GM12873 (cell line): ENCODE results near the gene TCF25.

Experiments
- TF ChIP-seq, protein P1 (sequence below): IDR thresholded peaks from 2 replicates; pipeline ENCODE4 v1.5.1; 2012; ENCODE audit warnings: low read depth, mild to moderate bottlenecking, moderate library complexity, low read length, control low read depth; ENCODE audit not compliant: insufficient read depth; ENCODE audit errors: missing control alignments

The TCF25 gene

DNA sequence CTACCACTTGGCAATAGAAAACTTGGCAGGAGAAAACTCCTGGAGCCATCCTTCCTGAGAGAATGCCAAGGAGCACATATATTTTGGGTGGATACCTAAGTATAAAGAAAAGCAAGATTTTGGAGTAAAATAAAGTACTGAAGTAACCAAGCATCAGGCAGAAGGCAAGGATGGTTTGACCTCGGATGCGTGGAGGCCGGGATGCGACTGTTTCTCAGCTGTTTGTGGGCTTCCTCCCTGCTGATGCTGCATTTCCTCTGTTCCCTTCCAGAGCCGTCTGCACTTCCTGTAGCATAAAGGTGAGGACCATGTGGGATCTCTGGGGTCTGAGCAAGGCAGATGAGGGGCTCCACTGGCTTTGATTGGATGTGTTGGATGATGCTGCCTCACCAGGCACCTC is 5.5 kb upstream of the TCF25 start:
- TF ChIP-seq, protein P1, sequence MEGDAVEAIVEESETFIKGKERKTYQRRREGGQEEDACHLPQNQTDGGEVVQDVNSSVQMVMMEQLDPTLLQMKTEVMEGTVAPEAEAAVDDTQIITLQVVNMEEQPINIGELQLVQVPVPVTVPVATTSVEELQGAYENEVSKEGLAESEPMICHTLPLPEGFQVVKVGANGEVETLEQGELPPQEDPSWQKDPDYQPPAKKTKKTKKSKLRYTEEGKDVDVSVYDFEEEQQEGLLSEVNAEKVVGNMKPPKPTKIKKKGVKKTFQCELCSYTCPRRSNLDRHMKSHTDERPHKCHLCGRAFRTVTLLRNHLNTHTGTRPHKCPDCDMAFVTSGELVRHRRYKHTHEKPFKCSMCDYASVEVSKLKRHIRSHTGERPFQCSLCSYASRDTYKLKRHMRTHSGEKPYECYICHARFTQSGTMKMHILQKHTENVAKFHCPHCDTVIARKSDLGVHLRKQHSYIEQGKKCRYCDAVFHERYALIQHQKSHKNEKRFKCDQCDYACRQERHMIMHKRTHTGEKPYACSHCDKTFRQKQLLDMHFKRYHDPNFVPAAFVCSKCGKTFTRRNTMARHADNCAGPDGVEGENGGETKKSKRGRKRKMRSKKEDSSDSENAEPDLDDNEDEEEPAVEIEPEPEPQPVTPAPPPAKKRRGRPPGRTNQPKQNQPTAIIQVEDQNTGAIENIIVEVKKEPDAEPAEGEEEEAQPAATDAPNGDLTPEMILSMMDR, result no peak

DNA sequence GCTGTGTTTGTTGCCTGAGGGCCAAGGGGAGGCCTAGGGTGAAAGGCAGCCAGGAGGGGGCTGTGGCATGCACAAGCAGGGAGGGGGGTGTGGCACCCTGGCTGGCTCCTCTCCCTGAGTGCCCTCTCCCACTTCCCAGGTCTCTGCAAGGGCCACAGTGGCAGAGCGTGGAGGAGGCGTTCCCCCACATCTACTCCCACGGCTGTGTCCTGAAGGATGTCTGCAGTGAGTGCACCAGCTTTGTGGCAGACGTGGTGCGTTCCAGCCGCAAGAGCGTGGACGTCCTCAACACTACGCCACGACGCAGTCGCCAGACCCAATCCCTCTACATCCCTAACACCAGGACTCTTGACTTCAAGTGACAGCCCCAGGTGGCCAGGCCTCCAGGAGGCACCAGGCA is 3.5 kb upstream of the TCF25 start:
- TF ChIP-seq, protein P1, result no peak

DNA sequence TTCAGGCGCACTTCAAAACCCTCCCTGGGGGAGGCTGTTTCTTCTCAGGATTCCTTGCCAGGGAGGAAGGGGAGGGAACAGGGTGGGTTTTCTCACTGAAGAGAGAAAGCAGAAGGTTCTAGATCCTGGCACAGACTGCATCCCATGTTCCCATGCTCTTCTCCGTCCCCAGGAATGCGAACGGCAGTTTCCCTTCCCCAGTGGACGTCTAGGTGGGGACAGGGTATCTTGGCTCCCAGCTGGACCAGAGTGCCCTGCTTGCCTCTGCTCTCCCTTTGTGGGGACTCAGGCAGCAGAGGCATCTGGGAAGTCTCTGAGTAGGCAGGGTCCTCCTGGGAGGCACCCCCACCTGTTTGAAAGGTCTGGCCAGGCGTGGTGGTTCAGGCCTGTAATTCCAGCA is 3.0 kb upstream of the TCF25 start:
- TF ChIP-seq, protein P1, result no peak

- TF ChIP-seq, protein P1, result no peak
Observed at GRCh38 chr16:89871895-89872294, 1.5 kb upstream of the TCF25 start.

- TF ChIP-seq, protein P1, result no peak
Observed at GRCh38 chr16:89873972-89874689, 739 bp downstream of the TCF25 start.

DNA sequence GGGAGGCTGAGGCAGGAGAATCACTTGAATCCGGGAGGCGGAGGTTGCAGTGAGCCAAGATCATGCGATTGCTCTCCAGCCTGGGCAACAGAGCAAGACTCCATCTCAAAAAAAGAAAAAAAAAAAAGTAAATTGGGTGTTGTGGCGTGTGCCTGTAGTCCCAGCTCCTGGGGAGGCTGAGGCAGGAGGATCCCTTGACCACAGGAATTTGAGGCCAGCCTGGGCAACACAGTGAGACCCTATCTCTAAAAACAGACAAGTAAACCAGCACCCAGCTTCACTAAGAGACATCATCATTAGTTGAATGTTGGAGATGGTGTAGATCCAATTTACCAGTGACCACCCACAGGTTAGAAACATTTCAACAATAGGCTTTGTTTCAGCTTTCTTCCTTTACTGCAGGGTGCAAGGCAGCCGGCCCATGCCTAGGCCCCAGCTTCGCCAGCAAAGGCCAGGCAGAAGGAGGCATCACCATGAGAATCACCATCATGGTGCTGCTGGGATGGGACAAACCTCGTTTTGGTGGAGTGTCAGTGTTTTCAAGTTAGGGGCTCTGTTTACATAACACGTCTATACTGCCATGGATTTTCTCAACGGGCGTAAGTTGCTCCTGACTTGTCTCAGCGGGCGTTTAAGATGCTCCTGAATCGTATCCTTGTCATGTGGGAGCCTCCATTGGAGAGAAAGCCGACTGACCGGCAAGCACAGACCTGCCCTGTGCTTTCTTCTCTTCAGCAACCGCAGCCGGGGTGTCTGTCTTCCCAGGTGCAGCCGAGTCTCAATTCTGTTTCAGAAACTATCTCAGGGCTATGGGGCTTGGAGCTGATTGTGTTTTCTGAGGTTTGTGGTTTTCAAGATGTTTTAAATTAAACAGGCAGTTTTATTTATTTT is 7.3 kb downstream of the TCF25 start:
- TF ChIP-seq, protein P1, result no peak

DNA sequence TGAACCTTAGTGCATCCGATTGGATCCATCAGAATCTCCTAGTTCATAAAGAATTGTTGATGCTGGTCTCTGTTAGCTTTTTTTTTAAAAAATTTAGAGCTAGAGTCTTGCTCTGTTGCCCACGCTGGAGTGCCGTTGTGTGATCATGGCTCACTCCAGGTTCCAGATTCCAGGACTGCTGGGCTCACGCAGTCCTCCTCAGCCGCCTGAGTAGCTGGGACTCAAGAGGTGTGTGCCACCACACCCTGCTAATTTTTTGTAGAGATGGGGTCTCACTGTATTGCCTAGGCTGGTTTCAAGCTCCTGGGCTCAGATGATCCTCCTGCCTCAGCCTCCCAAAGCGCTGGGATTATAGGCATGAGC is 8.0 kb downstream of the TCF25 start:
- TF ChIP-seq, protein P1, result no peak
